Right lobe of liver (tissue), 6 donors: Measurements from ENCODE around the gene ARL8B. TPM values are rescaled to one million over a fixed set of nuclear protein-coding genes. Genes with fewer than 3 reads are reported as not detected.

Experiments
- ATAC-seq, 4 donors: fragments of 200-7000 bp; cut with Tn5 transposase; one replicate each; pipeline ENCODE4 v1.9.1; 2020; ENCODE audit warnings: mild to moderate bottlenecking in 4 of 4, moderate library complexity in 4 of 4
- DNase-seq, 3 donors: peaks; one replicate each; pipeline ENCODE4 v3.0.0-alpha.2; 2020
- H3K27ac ChIP-seq, 3 donors: fragments of 200-600 bp; one replicate each; pipeline ENCODE4 v1.8.0; 2022
- H3K27me3 ChIP-seq, 2 donors: fragments of 200-600 bp; one replicate each; pipeline ENCODE4 v1.8.0; 2022
- H3K36me3 ChIP-seq, 4 donors: fragments of 200-600 bp; sonication (generic) in 1 of 4; one replicate each; pipeline versions ENCODE4 v1.5.1 to v1.8.0; 2017 to 2022; ENCODE audit warnings: control low read depth in 1 of 4
- H3K4me1 ChIP-seq, 4 donors: fragments of 200-600 bp; sonication (generic) in 1 of 4; one replicate each; pipeline versions ENCODE4 v1.5.1 to v1.8.0; 2017 to 2022; ENCODE audit warnings: control low read depth in 1 of 4
- H3K4me3 ChIP-seq, 3 donors: fragments of 200-600 bp; one replicate each; pipeline ENCODE4 v1.8.0; 2022
- H3K9me3 ChIP-seq, 4 donors: fragments of 200-600 bp; sonication (generic) in 1 of 4; one replicate each; pipeline versions ENCODE4 v1.5.1 to v1.8.0; 2017 to 2022; ENCODE audit warnings: control low read depth in 1 of 4
- CTCF ChIP-seq, 4 donors: fragments of 200-600 bp in 3 of 4; fragments of 450-650 bp in 1 of 4; IDR thresholded peaks; one replicate each; pipeline versions ENCODE4 v1.5.1 to v1.8.0; 2016 to 2022; ENCODE audit warnings: antibody characterized with exemption in 4 of 4, mild to moderate bottlenecking in 2 of 4
- POLR2A ChIP-seq: fragments of 450-650 bp; IDR thresholded peaks from one replicate; pipeline ENCODE4 v1.6.1; 2017; ENCODE audit warnings: antibody characterized with exemption, mild to moderate bottlenecking
- WGBS: methylation state at CpG from one replicate; pipeline ENCODE4 v1.1.6; 2018; ENCODE audit warnings: low coverage, low lambda C conversion rate; ENCODE audit not compliant: insufficient coverage; ENCODE audit errors: missing lambda C conversion rate; 5-methylcytosine and 5-hydroxymethylcytosine counted together
- intact Hi-C, 2 donors: fragments of 100-400 bp; cut with DNase I; formaldehyde crosslinking; loops; one replicate each; pipeline versions ENCODE4 v1.11.2 to v1.14.1; 2022
- total RNA-seq, 6 experiments: library from RNA; depleted of rRNA in 2 of 6; stranded (reverse); fragments of >200 nt in 2 of 6; fragmentation: NEBNext Ultra II Directional in 3 of 6; extraction: Animal tissue kit (Norgen Biotek cat#: 25700) in 3 of 6; gene quantifications; one replicate each; pipeline versions ENCODE4 v1.1.0 to v1.2.4, GENCODE V29; 2016 to 2023
- donor health status: DM: no; HTN: yes; CAD: no.
- donor health status: DM: no; HTN: no; CAD: no.
- donor health status: DM: no; HTN: no; CAD: no.
- donor health status: DM: no; HTN: yes; CAD: no.
- donor health status: DM: no; HTN: yes; CAD: no.

Gene ARL8B
- total RNA-seq, 6 experiments from 2014 or later = 20.0 to 33.1 (median 26.7) TPM

DNA sequence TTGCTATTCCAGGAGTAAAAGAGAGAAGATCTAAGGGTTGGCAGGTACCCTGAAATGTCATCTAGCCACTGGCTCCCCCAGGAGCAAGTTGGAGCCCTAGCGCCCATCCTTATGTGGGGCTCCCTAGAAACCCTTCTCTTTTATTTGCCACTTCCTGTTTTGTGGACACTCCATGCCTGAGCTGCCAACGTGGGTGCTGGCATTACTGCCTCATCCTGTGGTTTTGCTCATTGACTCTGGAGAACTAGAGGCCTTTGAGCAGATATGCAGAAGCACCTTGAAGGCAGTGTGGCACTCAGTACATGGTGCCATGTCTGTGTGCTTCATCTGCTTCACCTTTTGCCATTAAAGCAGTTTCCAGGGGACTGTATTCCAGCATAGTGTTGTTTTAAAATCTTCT, 73.5 kb downstream of the ARL8B start:
- Histone ChIP-seq H3K27ac (no peak overlapping the region), H3K27me3 (no peaks in the 10 kb centered on the region), H3K9me3 (no peaks in the 10 kb centered on the region), H3K4me3 (no peak overlapping the region), H3K36me3 (peaks cover 0 to 18% (median 6%) of the 10 kb centered on the region in 4 donors), H3K4me1 (peaks cover 0 to 69% (median 20%) of the 10 kb centered on the region in 4 donors)
- WGBS = 66% methylated on average over 2 of the region's 2 CpGs
- ATAC-seq = peak in 3 of 4 donors; percentile 15 to 33 (median 16)
- no peak for DNase-seq
- TF ChIP-seq CTCF (IDR thresholded peaks at IDR 0.05) = no peak
- no peak for TF ChIP-seq POLR2A
- intact Hi-C loops = no loop called here

DNA sequence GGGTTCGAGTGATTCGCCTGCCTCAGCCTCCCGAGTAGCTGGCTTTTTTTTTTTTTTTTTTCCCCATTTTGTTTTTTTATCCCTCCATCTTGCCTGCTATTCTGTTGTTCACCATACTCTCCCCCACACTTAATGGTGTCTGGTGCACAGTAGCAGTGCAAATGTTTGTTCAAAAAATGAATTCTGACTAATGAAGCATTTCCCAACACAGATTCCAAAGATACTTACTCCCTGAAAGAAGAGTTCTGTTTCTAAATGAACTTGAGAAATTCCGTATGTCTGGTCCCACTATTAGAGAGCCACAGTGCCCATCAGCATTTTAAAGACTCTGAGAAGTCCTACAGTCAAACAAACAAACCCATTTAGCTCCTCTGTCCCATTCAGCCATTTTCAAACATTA, 74.9 kb downstream of the ARL8B start:
- Histone ChIP-seq H3K9me3 (no peaks in the 10 kb centered on the region), H3K36me3 (peaks cover 0 to 32% (median 15%) of the 10 kb centered on the region in 4 donors), H3K4me1 (peaks cover 0 to 55% (median 14%) of the 10 kb centered on the region in 4 donors), H3K4me3 (no peak overlapping the region), H3K27me3 (no peaks in the 10 kb centered on the region), H3K27ac (no peak overlapping the region)
- TF ChIP-seq POLR2A (no peak), CTCF (IDR thresholded peaks at IDR 0.05) (no peak)
- intact Hi-C loops = no loop called here
- DNase-seq (no peak), ATAC-seq (peak in 1 of 4 donors; percentile 5)
- WGBS = 82% methylated on average over 4 of the region's 4 CpGs

GRCh38 chr3:5197470-5198312, 75.6 kb downstream of the ARL8B start:
- 74% methylated on average over 8 of the region's 8 CpGs for WGBS
- no peaks in the 10 kb centered on the region for H3K9me3 ChIP-seq
- H3K36me3 ChIP-seq = peaks cover under 1 to 38% (median 22%) of the 10 kb centered on the region in 4 donors
- intact Hi-C loops = no loop called here
- DNase-seq (no peak), ATAC-seq (peak; percentile 50 to 75 (median 66))
- TF ChIP-seq CTCF (IDR thresholded peaks at IDR 0.05) (no peak), POLR2A (no peak)
- H3K4me3 ChIP-seq = no peak overlapping the region
- peak overlapping the region in 1 of 3 donors; percentile 10 for H3K27ac ChIP-seq
- H3K27me3 ChIP-seq = no peaks in the 10 kb centered on the region
- H3K4me1 ChIP-seq = peaks cover 0 to 49% (median 13%) of the 10 kb centered on the region in 4 donors

GRCh38 chr3:5198313-5198677, 76.2 kb downstream of the ARL8B start:
- H3K4me3 ChIP-seq = no peak overlapping the region
- peaks cover 0 to 44% (median 13%) of the 10 kb centered on the region in 4 donors for H3K4me1 ChIP-seq
- H3K9me3 ChIP-seq = no peaks in the 10 kb centered on the region
- intact Hi-C loops = no loop called here
- 78% methylated on average over 4 of the region's 4 CpGs for WGBS
- H3K36me3 ChIP-seq = peaks cover 7 to 44% (median 27%) of the 10 kb centered on the region in 4 donors
- TF ChIP-seq CTCF (IDR thresholded peaks at IDR 0.05) = no peak
- no peak for DNase-seq
- H3K27ac ChIP-seq = peak overlapping the region in 1 of 3 donors; percentile 10
- H3K27me3 ChIP-seq = no peaks in the 10 kb centered on the region
- no peak for ATAC-seq
